Cerebellar cortex (tissue), 1 donor: ENCODE results near the gene SMYD4.

Experiments used
- DNase-seq: peaks from one replicate; pipeline ENCODE4 v3.0.0-alpha.2; 2015; ENCODE audit warnings: low spot score

The SMYD4 gene

GRCh38 chr17:1732241-1732832, 97.4 kb downstream of the SMYD4 start:
- DNase-seq, result no peak

- no peak for DNase-seq
Observed at GRCh38 chr17:1731194-1731506, 98.6 kb downstream of the SMYD4 start.

GRCh38 chr17:1730326-1731193, 99.1 kb downstream of the SMYD4 start:
- peak; percentile 69 for DNase-seq

GRCh38 chr17:1729966-1730325, 99.8 kb downstream of the SMYD4 start:
- no peak for DNase-seq
